SK-N-SH treated with all-trans-retinoic acid at 6 μM for 48 hours (cell line): ENCODE data around the gene DYNLT1.

Source experiments
- ATAC-seq: fragments of 200-7000 bp; cut with Tn5 transposase; 3 replicates; pipeline ENCODE4 v1.9.1; 2020; ENCODE audit warnings: mild to moderate bottlenecking, moderate library complexity
- ARNTL ChIP-seq: fragments of 450-650 bp; formaldehyde crosslinking; IDR thresholded peaks from 2 replicates; pipeline ENCODE4 v1.5.0; 2020; ENCODE audit warnings: low read depth, mild to moderate bottlenecking, moderate library complexity, borderline replicate concordance
- BACH2 ChIP-seq: fragments of 250-450 bp; sonication (Bioruptor Pico); IDR thresholded peaks from 2 replicates; pipeline ENCODE4 v1.9.0; 2021; ENCODE audit warnings: mild to moderate bottlenecking, borderline replicate concordance
- CREB5 ChIP-seq: fragments of 250-450 bp; sonication (Bioruptor Pico); IDR thresholded peaks from 2 replicates; pipeline ENCODE4 v1.5.1; 2020; ENCODE audit warnings: low read depth, mild to moderate bottlenecking, moderate library complexity
- CSDC2 ChIP-seq: fragments of 250-450 bp; sonication (Bioruptor Pico); IDR thresholded peaks from 2 replicates; pipeline ENCODE4 v1.5.0; 2020; ENCODE audit warnings: mild to moderate bottlenecking, moderate library complexity
- CSRNP3 ChIP-seq: fragments of 250-450 bp; sonication (Bioruptor Pico); IDR thresholded peaks from 2 replicates; pipeline ENCODE4 v1.5.1; 2021; ENCODE audit warnings: mild to moderate bottlenecking, moderate library complexity
- GLIS3 ChIP-seq: fragments of 250-450 bp; sonication (Bioruptor Pico); IDR thresholded peaks from 2 replicates; pipeline ENCODE4 v1.5.0; 2020; ENCODE audit warnings: mild to moderate bottlenecking, moderate library complexity
- ISL1 ChIP-seq: fragments of 250-450 bp; sonication (Bioruptor Pico); IDR thresholded peaks from 2 replicates; pipeline ENCODE4 v2.1.2; 2022; ENCODE audit warnings: mild to moderate bottlenecking, moderate library complexity
- OSR1 ChIP-seq: fragments of 250-450 bp; sonication (Bioruptor Pico); IDR thresholded peaks from 2 replicates; pipeline ENCODE4 v1.8.0; 2022; ENCODE audit warnings: moderate library complexity, mild to moderate bottlenecking, inconsistent platforms
- PATZ1 ChIP-seq: fragments of 250-450 bp; sonication (Bioruptor Pico); IDR thresholded peaks from 2 replicates; pipeline ENCODE4 v1.8.0; 2020; ENCODE audit warnings: mild to moderate bottlenecking, moderate library complexity, borderline replicate concordance
- POU6F1 ChIP-seq: fragments of 250-450 bp; sonication (Bioruptor Pico); IDR thresholded peaks from 2 replicates; pipeline ENCODE4 v1.8.0; 2021; ENCODE audit warnings: low read depth, mild to moderate bottlenecking, moderate library complexity, borderline replicate concordance
- PPARA ChIP-seq: fragments of 250-450 bp; sonication (Bioruptor Pico); IDR thresholded peaks from 2 replicates; pipeline ENCODE4 v1.5.0; 2020; ENCODE audit warnings: mild to moderate bottlenecking, borderline replicate concordance
- RARB ChIP-seq: fragments of 250-450 bp; sonication (Bioruptor Pico); IDR thresholded peaks from 2 replicates; pipeline ENCODE4 v1.8.0; 2021; ENCODE audit warnings: mild to moderate bottlenecking, moderate library complexity
- TCF4 ChIP-seq: fragments of 250-450 bp; sonication (Bioruptor Pico); IDR thresholded peaks from 2 replicates; pipeline ENCODE4 v1.8.0; 2021; ENCODE audit warnings: mild to moderate bottlenecking, moderate library complexity, borderline replicate concordance
- ZC3H10 ChIP-seq: fragments of 250-450 bp; sonication (Bioruptor Pico); IDR thresholded peaks from 2 replicates; pipeline ENCODE4 v1.5.1; 2021; ENCODE audit warnings: mild to moderate bottlenecking, moderate library complexity
- ZFP3 ChIP-seq: fragments of 250-450 bp; sonication (Bioruptor Pico); IDR thresholded peaks from 2 replicates; pipeline ENCODE4 v1.5.0; 2020; ENCODE audit warnings: mild to moderate bottlenecking, moderate library complexity
- ZFP30 ChIP-seq: fragments of 450-650 bp; formaldehyde crosslinking; IDR thresholded peaks from 2 replicates; pipeline ENCODE4 v1.5.0; 2022; ENCODE audit warnings: mild to moderate bottlenecking, moderate library complexity
- ZNF565 ChIP-seq: fragments of 450-650 bp; formaldehyde crosslinking; conservative IDR thresholded peaks from 2 replicates; pipeline ENCODE4 v1.5.0; 2020; ENCODE audit warnings: low read depth, mild to moderate bottlenecking, moderate library complexity
- ZNF70 ChIP-seq: fragments of 450-650 bp; formaldehyde crosslinking; IDR thresholded peaks from 2 replicates; pipeline ENCODE4 v1.5.0; 2020; ENCODE audit warnings: mild to moderate bottlenecking, moderate library complexity
- ZNF8 ChIP-seq: fragments of 450-650 bp; formaldehyde crosslinking; IDR thresholded peaks from 2 replicates; pipeline ENCODE4 v1.5.0; 2020; ENCODE audit warnings: mild to moderate bottlenecking, moderate library complexity
- TF ChIP-seq, protein P1 (sequence below): fragments of 250-450 bp; sonication (Bioruptor Pico); IDR thresholded peaks from 2 replicates; pipeline ENCODE4 v1.5.0; 2020; ENCODE audit warnings: mild to moderate bottlenecking, moderate library complexity

The DYNLT1 gene

DNA sequence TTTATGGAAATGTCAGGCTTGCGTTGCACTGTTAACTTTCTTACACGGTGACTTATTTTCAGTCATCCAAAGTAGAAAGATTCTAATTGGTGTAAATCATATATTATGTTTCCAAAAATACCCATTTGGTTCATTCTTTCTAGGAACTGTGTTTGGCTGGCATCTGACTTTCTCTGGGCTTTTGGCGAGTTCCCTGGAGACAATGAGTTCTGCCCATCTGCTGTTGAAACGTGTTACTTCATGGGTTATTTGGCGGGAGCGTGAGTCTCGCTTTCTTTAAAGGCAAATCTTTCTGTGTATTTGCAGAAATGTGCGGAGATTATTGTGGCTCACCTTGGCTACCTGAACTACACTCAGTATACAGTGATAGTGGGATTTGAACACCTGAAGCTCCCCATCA, 55.2 kb downstream of the DYNLT1 start:
- TF ChIP-seq ISL1 (CRISPR knock-in tag), result no peak
- TF ChIP-seq, protein P1, sequence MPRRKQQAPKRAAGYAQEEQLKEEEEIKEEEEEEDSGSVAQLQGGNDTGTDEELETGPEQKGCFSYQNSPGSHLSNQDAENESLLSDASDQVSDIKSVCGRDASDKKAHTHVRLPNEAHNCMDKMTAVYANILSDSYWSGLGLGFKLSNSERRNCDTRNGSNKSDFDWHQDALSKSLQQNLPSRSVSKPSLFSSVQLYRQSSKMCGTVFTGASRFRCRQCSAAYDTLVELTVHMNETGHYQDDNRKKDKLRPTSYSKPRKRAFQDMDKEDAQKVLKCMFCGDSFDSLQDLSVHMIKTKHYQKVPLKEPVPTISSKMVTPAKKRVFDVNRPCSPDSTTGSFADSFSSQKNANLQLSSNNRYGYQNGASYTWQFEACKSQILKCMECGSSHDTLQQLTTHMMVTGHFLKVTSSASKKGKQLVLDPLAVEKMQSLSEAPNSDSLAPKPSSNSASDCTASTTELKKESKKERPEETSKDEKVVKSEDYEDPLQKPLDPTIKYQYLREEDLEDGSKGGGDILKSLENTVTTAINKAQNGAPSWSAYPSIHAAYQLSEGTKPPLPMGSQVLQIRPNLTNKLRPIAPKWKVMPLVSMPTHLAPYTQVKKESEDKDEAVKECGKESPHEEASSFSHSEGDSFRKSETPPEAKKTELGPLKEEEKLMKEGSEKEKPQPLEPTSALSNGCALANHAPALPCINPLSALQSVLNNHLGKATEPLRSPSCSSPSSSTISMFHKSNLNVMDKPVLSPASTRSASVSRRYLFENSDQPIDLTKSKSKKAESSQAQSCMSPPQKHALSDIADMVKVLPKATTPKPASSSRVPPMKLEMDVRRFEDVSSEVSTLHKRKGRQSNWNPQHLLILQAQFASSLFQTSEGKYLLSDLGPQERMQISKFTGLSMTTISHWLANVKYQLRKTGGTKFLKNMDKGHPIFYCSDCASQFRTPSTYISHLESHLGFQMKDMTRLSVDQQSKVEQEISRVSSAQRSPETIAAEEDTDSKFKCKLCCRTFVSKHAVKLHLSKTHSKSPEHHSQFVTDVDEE, result no peak
- no peak for TF ChIP-seq ZC3H10 (CRISPR knock-in tag)
- no peak for TF ChIP-seq CSRNP3 (CRISPR knock-in tag)
- TF ChIP-seq CSDC2 (CRISPR knock-in tag), result no peak
- no peak for TF ChIP-seq RARB (CRISPR knock-in tag)
- TF ChIP-seq PPARA (CRISPR knock-in tag), result no peak
- no peak for TF ChIP-seq ZNF565 (CRISPR knock-in tag)
- no peak for TF ChIP-seq GLIS3 (CRISPR knock-in tag)
- no peak for TF ChIP-seq BACH2 (CRISPR knock-in tag)
- no peak for TF ChIP-seq ZFP3 (CRISPR knock-in tag)
- TF ChIP-seq ZNF8 (CRISPR knock-in tag), result no peak
- no peak for TF ChIP-seq TCF4 (CRISPR knock-in tag)
- TF ChIP-seq PATZ1 (CRISPR knock-in tag), result no peak
- no peak for TF ChIP-seq ZNF70 (CRISPR knock-in tag)
- TF ChIP-seq ARNTL (CRISPR knock-in tag), result no peak
- TF ChIP-seq POU6F1, result no peak
- no peak for TF ChIP-seq OSR1 (CRISPR knock-in tag)
- no peak for ATAC-seq

GRCh38 chr6:158586652-158587051, 57.9 kb downstream of the DYNLT1 start:
- no peak for ATAC-seq
- no peak for TF ChIP-seq CSRNP3 (CRISPR knock-in tag)
- TF ChIP-seq ZC3H10 (CRISPR knock-in tag), result no peak
- no peak for TF ChIP-seq ZFP3 (CRISPR knock-in tag)
- TF ChIP-seq ARNTL (CRISPR knock-in tag), result no peak
- TF ChIP-seq OSR1 (CRISPR knock-in tag), result no peak
- TF ChIP-seq POU6F1, result no peak
- TF ChIP-seq ZFP30 (CRISPR knock-in tag), result no peak
- no peak for TF ChIP-seq CREB5
- TF ChIP-seq ZNF70 (CRISPR knock-in tag), result no peak
- TF ChIP-seq PPARA (CRISPR knock-in tag), result no peak
- TF ChIP-seq GLIS3 (CRISPR knock-in tag), result no peak
- TF ChIP-seq BACH2 (CRISPR knock-in tag), result no peak
- no peak for TF ChIP-seq ZNF565 (CRISPR knock-in tag)
